HepG2 (cell line): ENCODE results near the gene CXCR1. TPM values are rescaled to one million over a fixed set of nuclear protein-coding genes. Genes with fewer than 3 reads are reported as not detected.

ENCODE experiments used
- ATAC-seq: fragments of 200-7000 bp; cut with Tn5 transposase; 3 replicates; pipeline ENCODE4 v1.9.1; 2020; ENCODE audit warnings: mild to moderate bottlenecking, moderate library complexity
- BruUV-seq: library from RNA; stranded (reverse); fragments of 400-500 nt; replicated peaks from 2 replicates; lab custom pipeline; 2021; lab: Mats Ljungman, UMichigan
- CTCF ChIA-PET: fragments of 300-600 bp; formaldehyde crosslinking; extraction: SDS; loops from one replicate; lab custom pipeline; 2021; ENCODE audit warnings: low total read pairs, inconsistent platforms, low intra/inter-chr PET ratio; lab: Yijun Ruan, JAX
- POLR2A ChIA-PET: fragments of 350-600 bp; sonication (Branson Sonifier 250); formaldehyde crosslinking; loops from one replicate; lab custom pipeline; 2020; ENCODE audit warnings: antibody characterized with exemption, inconsistent platforms; lab: Yijun Ruan, JAX
- DNase-seq: peaks from one replicate; pipeline ENCODE4 v3.0.0-alpha.2; 2015; ENCODE audit warnings: low spot score
- FAIRE-seq: peaks from 3 replicates; lab custom pipeline; 2011; peaks lifted over from hg19 to GRCh38; lab: Jason Lieb, UNC
- H2AFZ ChIP-seq: one replicate; pipeline ENCODE4 v1.6.1; 2011; ENCODE audit warnings: low read length, inconsistent platforms
- H3K27ac ChIP-seq: fragments of 300-600 bp; 3 replicates; pipeline ENCODE4 v1.8.0; 2011; ENCODE audit warnings: mixed run types, mild to moderate bottlenecking, mixed read lengths, low read length, inconsistent platforms; ENCODE audit not compliant: insufficient read depth; ENCODE audit errors: extremely low read length
- H3K27me3 ChIP-seq, 2 experiments: fragments of 200-600 bp in 1 of 2; 2 replicates in 1 of 2; 3 replicates in 1 of 2; pipeline versions ENCODE4 v1.6.0 to v1.8.0; 2011; ENCODE audit warnings: low read length in 2 of 2, mild to moderate bottlenecking in 2 of 2, moderate library complexity in 2 of 2, inconsistent platforms in 1 of 2; ENCODE audit not compliant: insufficient read depth in 2 of 2, control insufficient read depth in 1 of 2
- H3K36me3 ChIP-seq, 2 experiments: fragments of 200-600 bp in 1 of 2; replicated peaks in 1 of 2; 2 replicates in 1 of 2; 3 replicates in 1 of 2; pipeline versions ENCODE4 v1.5.1 to v1.8.0; 2011; ENCODE audit warnings: low read length in 2 of 2, inconsistent platforms in 1 of 2; ENCODE audit not compliant: insufficient read depth in 2 of 2, control insufficient read depth in 1 of 2
- H3K4me1 ChIP-seq: 2 replicates; pipeline ENCODE4 v1.5.1; 2012; ENCODE audit warnings: low read length, inconsistent platforms; ENCODE audit not compliant: insufficient read depth
- H3K4me2 ChIP-seq: 2 replicates; pipeline ENCODE4 v1.6.0; 2011; ENCODE audit warnings: low read depth, low read length, inconsistent platforms
- H3K4me3 ChIP-seq, 3 experiments: fragments of 200-600 bp in 1 of 3; sonication (generic), shearing (Covaris generic) in 1 of 3; replicated peaks in 1 of 3; 2 replicates each; pipeline ENCODE4 v1.5.1; 2011 to 2016; ENCODE audit warnings: low read length in 3 of 3, inconsistent platforms in 2 of 3, low read depth in 2 of 3, mild to moderate bottlenecking in 2 of 3, control low read depth in 1 of 3, mixed read lengths in 1 of 3; ENCODE audit not compliant: insufficient read depth in 1 of 3
- H3K79me2 ChIP-seq: one replicate; pipeline ENCODE4 v1.6.1; 2011; ENCODE audit warnings: low read length, inconsistent platforms; ENCODE audit not compliant: insufficient read depth
- H3K9ac ChIP-seq: 2 replicates; pipeline ENCODE4 v1.6.0; 2011; ENCODE audit warnings: mild to moderate bottlenecking, low read depth, low read length, inconsistent platforms; ENCODE audit not compliant: insufficient read depth
- H3K9me3 ChIP-seq: 2 replicates; pipeline ENCODE4 v1.5.1; 2012; ENCODE audit warnings: mild to moderate bottlenecking, low read length
- H4K20me1 ChIP-seq: 2 replicates; pipeline ENCODE4 v1.6.0; 2011; ENCODE audit warnings: inconsistent platforms, mild to moderate bottlenecking, low read length, moderate library complexity; ENCODE audit not compliant: insufficient read depth
- BCL3 ChIP-seq: sonication (generic); formaldehyde crosslinking; IDR thresholded peaks from 2 replicates; pipeline ENCODE4 v1.5.1; 2020; ENCODE audit warnings: mild to moderate bottlenecking, missing genetic modification reagents, moderate library complexity
- CC2D1A ChIP-seq: sonication (generic); formaldehyde crosslinking; IDR thresholded peaks from 2 replicates; pipeline ENCODE4 v1.8.1; 2023; ENCODE audit warnings: mild to moderate bottlenecking, missing genetic modification reagents
- CREBL2 ChIP-seq: sonication (generic); formaldehyde crosslinking; IDR thresholded peaks from 2 replicates; pipeline ENCODE4 v1.8.1; 2023; ENCODE audit warnings: missing genetic modification reagents, mild to moderate bottlenecking, borderline replicate concordance
- MAFF ChIP-seq: IDR thresholded peaks from 2 replicates; pipeline ENCODE4 v1.6.1; 2011; ENCODE audit warnings: low read depth, low read length, improper control_type of control experiment
- MAFK ChIP-seq, 2 experiments: IDR thresholded peaks in 1 of 2; conservative IDR thresholded peaks in 1 of 2; 2 replicates each; pipeline ENCODE4 v1.6.1; 2011; ENCODE audit warnings: improper control_type of control experiment in 2 of 2, low read length in 2 of 2
- NFE2L2 ChIP-seq: fragments of 150-350 bp; IDR thresholded peaks from 2 replicates; pipeline ENCODE4 v1.6.1; 2014; ENCODE audit warnings: low read length
- PRDM10 ChIP-seq: sonication (generic); formaldehyde crosslinking; IDR thresholded peaks from 2 replicates; pipeline ENCODE4 v1.4.0; 2020; ENCODE audit warnings: low read depth, missing genetic modification reagents
- RAD21 ChIP-seq: fragments of 450-650 bp; formaldehyde crosslinking; IDR thresholded peaks from 2 replicates; pipeline ENCODE4 v1.5.0; 2020; ENCODE audit warnings: mild to moderate bottlenecking
- RAD51 ChIP-seq: fragments of 450-650 bp; IDR thresholded peaks from 2 replicates; pipeline ENCODE4 v1.6.1; 2016; ENCODE audit warnings: borderline replicate concordance
- RBAK ChIP-seq: sonication (generic); formaldehyde crosslinking; IDR thresholded peaks from 2 replicates; pipeline ENCODE4 v1.5.1; 2020; ENCODE audit warnings: mild to moderate bottlenecking, missing genetic modification reagents
- REXO4 ChIP-seq: sonication (generic); formaldehyde crosslinking; IDR thresholded peaks from 2 replicates; pipeline ENCODE4 v1.8.0; 2022; ENCODE audit warnings: missing genetic modification reagents, mild to moderate bottlenecking, borderline replicate concordance
- RFX3 ChIP-seq: IDR thresholded peaks from 2 replicates; pipeline ENCODE4 v1.6.1; 2016; ENCODE audit warnings: missing biosample characterization, missing genetic modification reagents
- RORA ChIP-seq: sonication (generic); formaldehyde crosslinking; IDR thresholded peaks from 2 replicates; pipeline ENCODE4 v1.5.0; 2020; ENCODE audit warnings: mild to moderate bottlenecking, missing genetic modification reagents, moderate library complexity
- SKIL ChIP-seq: sonication (generic); formaldehyde crosslinking; IDR thresholded peaks from 2 replicates; pipeline ENCODE4 v1.8.0; 2022; ENCODE audit warnings: missing genetic modification reagents, mild to moderate bottlenecking, moderate library complexity, borderline replicate concordance
- ZBTB44 ChIP-seq: sonication (generic); formaldehyde crosslinking; IDR thresholded peaks from 2 replicates; pipeline ENCODE4 v1.4.0; 2020; ENCODE audit warnings: missing genetic modification reagents
- ZNF615 ChIP-seq: sonication (generic); formaldehyde crosslinking; IDR thresholded peaks from 2 replicates; pipeline ENCODE4 v1.5.0; 2020; ENCODE audit warnings: mild to moderate bottlenecking, missing genetic modification reagents, borderline replicate concordance
- in situ Hi-C: cut with HindIII; loops from 2 replicates; pipeline ENCODE4 v1.10.0; 2017; ENCODE audit warnings: low pct_unique_long_range_greater_than_20kb; ENCODE audit not compliant: extremely low pct_ligation_motif_present
- intact Hi-C: fragments of 100-400 bp; cut with micrococcal nuclease; formaldehyde crosslinking; loops from one replicate; pipeline ENCODE4 v1.10.0; 2022; ENCODE audit not compliant: unreplicated experiment
- polyA plus RNA-seq, 8 experiments: library from polyadenylated mRNA; depleted of rRNA in 3 of 8; stranded (reverse) in 7 of 8; unstranded in 1 of 8; fragments of >200 nt; fragmentation: Illumina TruSeq in 4 of 8; extraction: Trizol in 4 of 8; gene quantifications; 2 replicates each; pipeline versions ENCODE4 v1.2.1 to v1.2.3, GENCODE V29; 2011 to 2016; ENCODE audit warnings: low read depth in 4 of 8, missing spikeins in 1 of 8, mixed read lengths in 1 of 8; ENCODE audit not compliant: insufficient read depth in 1 of 8
- total RNA-seq, 5 experiments: library from RNA; depleted of rRNA; stranded (reverse); fragments of >200 nt; fragmentation: Illumina TruSeq; extraction: Trizol; gene quantifications; 2 replicates each; pipeline ENCODE4 v1.2.3, GENCODE V29; 2016; ENCODE audit warnings: low read depth in 1 of 5

Gene CXCR1
- total and polyA plus RNA-seq, 2 of the 13 experiments (the other 11 are each of a cell fraction or from before 2014, with no cell fraction given) = not detected

GRCh38 chr2:218130822-218131221 is 35.9 kb downstream of the CXCR1 start:
- no peaks in the 10 kb centered on the region for H4K20me1 ChIP-seq
- DNase-seq (no peak), ATAC-seq (no peak)
- no peaks in the 10 kb centered on the region for H3K9me3 ChIP-seq
- TF ChIP-seq RBAK (CRISPR knock-in tag) (no peak), MAFF (peak; percentile 87), RORA (no peak), ZBTB44 (CRISPR knock-in tag) (no peak), CREBL2 (no peak), RAD51 (no peak), SKIL (CRISPR knock-in tag) (no peak), CC2D1A (CRISPR knock-in tag) (no peak), BCL3 (CRISPR knock-in tag) (no peak), RFX3 (CRISPR knock-in tag) (no peak), REXO4 (CRISPR knock-in tag) (no peak), ZNF615 (CRISPR knock-in tag) (no peak), NFE2L2 (no peak), MAFK (conservative IDR thresholded peaks at IDR 0.05 in 1 of 2, IDR thresholded peaks at IDR 0.05 in 1 of 2; ENCODE audit: low read length in 2 of 2) (peak; percentile 86 to 93), RAD21 (CRISPR knock-in tag) (no peak), PRDM10 (CRISPR knock-in tag) (no peak)
- TF ChIP-seq, all 625 proteins: peak for 2
- in situ Hi-C loops = no loop called here
- no peaks in the 10 kb centered on the region for H3K4me1 ChIP-seq
- no peak overlapping the region for H3K4me3 ChIP-seq
- ChIA-PET CTCF (no interaction called here), POLR2A (no interaction called here)
- no peaks in the 10 kb centered on the region for H3K36me3 ChIP-seq
- H3K79me2 ChIP-seq = no peaks in the 10 kb centered on the region
- H3K4me2 ChIP-seq = no peak overlapping the region
- intact Hi-C loops = no loop called here
- FAIRE-seq = no peak
- no TSS peak for BruUV-seq
- H3K27me3 ChIP-seq = peaks cover 4 to 48% of the 10 kb centered on the region in 2 experiments; a peak in 4 of 5 replicates
- no peak overlapping the region for H3K27ac ChIP-seq
- H2AFZ ChIP-seq = no peak overlapping the region
- no peak overlapping the region for H3K9ac ChIP-seq
